ENCODE measurements around the gene RASL12. TPM values are rescaled to one million over a fixed set of nuclear protein-coding genes. Genes with fewer than 3 reads are reported as not detected.

Gene RASL12
- total RNA-seq, 4 donors from 2014 or later = 2.8 to 32.4 (median 8.9) TPM

- Histone ChIP-seq H3K27me3 (no peaks in the 10 kb centered on the region), H3K4me1 (peaks cover 13 to 43% (median 13%) of the 10 kb centered on the region in 3 donors), H3K9me3 (no peaks in the 10 kb centered on the region), H3K4me3 (peak within 1 kb of the TSS; percentile 73 to 98 (median 84)), H3K27ac (peak within 1 kb of the TSS; percentile 77 to 90 (median 80)), H3K36me3 (peaks cover 0 to 26% (median 6%) of the 10 kb centered on the region in 3 donors)
- DNase-seq = peak; percentile 23
- 0 to 1% methylated on average over 8 to 10 of the region's 73 CpGs for WGBS, 2 donors
- peak in 3 of 4 donors; percentile 88 to 95 (median 88) for TF ChIP-seq POLR2A (IDR thresholded peaks at IDR 0.05)
- TF ChIP-seq, protein P1, sequence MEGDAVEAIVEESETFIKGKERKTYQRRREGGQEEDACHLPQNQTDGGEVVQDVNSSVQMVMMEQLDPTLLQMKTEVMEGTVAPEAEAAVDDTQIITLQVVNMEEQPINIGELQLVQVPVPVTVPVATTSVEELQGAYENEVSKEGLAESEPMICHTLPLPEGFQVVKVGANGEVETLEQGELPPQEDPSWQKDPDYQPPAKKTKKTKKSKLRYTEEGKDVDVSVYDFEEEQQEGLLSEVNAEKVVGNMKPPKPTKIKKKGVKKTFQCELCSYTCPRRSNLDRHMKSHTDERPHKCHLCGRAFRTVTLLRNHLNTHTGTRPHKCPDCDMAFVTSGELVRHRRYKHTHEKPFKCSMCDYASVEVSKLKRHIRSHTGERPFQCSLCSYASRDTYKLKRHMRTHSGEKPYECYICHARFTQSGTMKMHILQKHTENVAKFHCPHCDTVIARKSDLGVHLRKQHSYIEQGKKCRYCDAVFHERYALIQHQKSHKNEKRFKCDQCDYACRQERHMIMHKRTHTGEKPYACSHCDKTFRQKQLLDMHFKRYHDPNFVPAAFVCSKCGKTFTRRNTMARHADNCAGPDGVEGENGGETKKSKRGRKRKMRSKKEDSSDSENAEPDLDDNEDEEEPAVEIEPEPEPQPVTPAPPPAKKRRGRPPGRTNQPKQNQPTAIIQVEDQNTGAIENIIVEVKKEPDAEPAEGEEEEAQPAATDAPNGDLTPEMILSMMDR (IDR thresholded peaks at IDR 0.05) = peak in 3 of 6 experiments; percentile 6 to 20 (median 11)
- intact Hi-C loops (cut with DNase I) = no loop called here
These were observed 38.7 kb downstream of the RASL12 start, which contains the start of gene MTFMT for GRCh38 chr15:65028921-65029735. TSS of gene MTFMT (minus strand) at chr15:65029639. CDS start at chr15:65029613, 26 bp downstream.

GRCh38 chr15:65028338-65028737, 39.5 kb downstream of the RASL12 start:
- Histone ChIP-seq H3K9me3 (no peaks in the 10 kb centered on the region), H3K36me3 (peaks cover 0 to 32% (median 6%) of the 10 kb centered on the region in 3 donors), H3K4me3 (peak overlapping the region; percentile 73 to 98 (median 84)), H3K4me1 (peaks cover 11 to 36% (median 13%) of the 10 kb centered on the region in 3 donors), H3K27me3 (no peaks in the 10 kb centered on the region), H3K27ac (peak overlapping the region in 2 of 4 donors; percentile 7 to 82)
- intact Hi-C loops (cut with DNase I) = no loop called here
- DNase-seq = no peak
- TF ChIP-seq, protein P1 (IDR thresholded peaks at IDR 0.05) = no peak
- no peak for TF ChIP-seq POLR2A (IDR thresholded peaks at IDR 0.05)
- WGBS, 2 donors = 30 to 42% methylated on average over 10 of the region's 10 CpGs

DNA sequence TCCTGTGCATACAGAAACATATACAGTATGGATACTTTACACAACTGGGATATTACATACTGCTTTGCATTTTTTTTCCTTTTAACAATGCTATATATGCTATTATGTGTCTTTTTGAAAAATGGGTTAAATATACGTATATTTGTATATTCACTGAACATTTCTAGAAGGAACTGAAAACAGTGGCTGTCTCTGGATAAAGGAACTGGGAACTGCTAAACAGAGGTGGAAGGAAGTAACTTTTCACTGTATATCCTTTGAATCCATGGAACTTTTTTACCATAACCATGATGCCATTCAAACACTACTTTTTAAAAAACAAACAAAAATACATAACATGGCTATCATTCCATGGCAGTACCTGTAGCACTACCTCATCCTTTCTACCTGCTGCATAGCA, 40.2 kb downstream of the RASL12 start:
- H3K27me3 ChIP-seq = no peaks in the 10 kb centered on the region
- H3K36me3 ChIP-seq = peaks cover 0 to 40% (median 6%) of the 10 kb centered on the region in 3 donors
- H3K4me1 ChIP-seq = peaks cover 8 to 30% (median 10%) of the 10 kb centered on the region in 3 donors
- no peak for TF ChIP-seq POLR2A (IDR thresholded peaks at IDR 0.05)
- TF ChIP-seq, protein P1 (IDR thresholded peaks at IDR 0.05) = no peak
- intact Hi-C loops (cut with DNase I) = no loop called here
- H3K4me3 ChIP-seq = peak overlapping the region in 1 of 4 donors; percentile 87
- no peak overlapping the region for H3K27ac ChIP-seq
- WGBS, 2 donors = 52 to 65% methylated on average over 1 of the region's 1 CpG
- no peak for DNase-seq
- no peaks in the 10 kb centered on the region for H3K9me3 ChIP-seq

DNA sequence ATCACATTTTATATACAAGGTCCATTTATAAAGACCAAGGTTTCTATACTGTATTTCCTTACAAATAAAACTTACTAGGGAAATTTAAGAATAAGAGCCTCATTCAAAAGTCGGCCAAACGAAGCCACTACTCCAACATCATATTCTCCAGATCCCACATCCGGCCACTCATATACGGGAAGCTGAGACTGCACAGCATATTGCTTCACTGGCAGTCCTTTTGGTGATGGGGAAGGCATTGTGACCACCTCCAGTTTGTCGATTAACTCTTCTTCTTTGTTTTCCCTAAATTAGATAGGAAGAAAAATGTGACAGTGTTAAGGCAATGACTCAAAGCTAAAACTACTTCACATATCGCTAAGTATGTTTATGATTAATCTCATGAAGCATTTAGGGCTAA, 41.0 kb downstream of the RASL12 start:
- WGBS, 2 donors = 86 to 88% methylated on average over 6 of the region's 6 CpGs
- no peak overlapping the region for H3K27ac ChIP-seq
- TF ChIP-seq POLR2A (IDR thresholded peaks at IDR 0.05) = no peak
- TF ChIP-seq, protein P1 (IDR thresholded peaks at IDR 0.05) = no peak
- peaks cover 8 to 30% (median 10%) of the 10 kb centered on the region in 3 donors for H3K4me1 ChIP-seq
- peaks cover 0 to 48% (median 6%) of the 10 kb centered on the region in 3 donors for H3K36me3 ChIP-seq
- intact Hi-C loops (cut with DNase I) = no loop called here
- no peak for DNase-seq
- no peak overlapping the region for H3K4me3 ChIP-seq
- H3K9me3 ChIP-seq = no peaks in the 10 kb centered on the region
- no peaks in the 10 kb centered on the region for H3K27me3 ChIP-seq

- TF ChIP-seq, protein P1 (IDR thresholded peaks at IDR 0.05) = no peak
- no peak for TF ChIP-seq POLR2A (IDR thresholded peaks at IDR 0.05)
- intact Hi-C loops (cut with DNase I) = no loop called here
- DNase-seq = no peak
These were observed 46.3 kb downstream of the RASL12 start for GRCh38 chr15:65021488-65021887.

More at GRCh38 chr15:65021488-65021887, 46.3 kb downstream of the RASL12 start:
- Histone ChIP-seq H3K36me3 (peaks cover 0 to 97% (median 3%) of the 10 kb centered on the region in 3 donors), H3K9me3 (no peaks in the 10 kb centered on the region), H3K4me1 (no peaks in the 10 kb centered on the region), H3K27me3 (no peaks in the 10 kb centered on the region), H3K4me3 (no peak overlapping the region), H3K27ac (no peak overlapping the region)

Measured in esophagus squamous epithelium (tissue), 5 donors.